SK-N-SH (cell line): ENCODE data around the gene PIP5K1B. TPM values are rescaled to one million over a fixed set of nuclear protein-coding genes. Genes with fewer than 3 reads are reported as not detected.

ENCODE experiments used
- CTCF ChIA-PET: fragments of 300-600, 350-600 bp; formaldehyde crosslinking; extraction: SDS; loops from one replicate; lab custom pipeline; 2021; lab: Yijun Ruan, JAX
- POLR2A ChIA-PET: fragments of 350-600 bp; sonication (Branson Sonifier 250); formaldehyde crosslinking; extraction: SDS; loops from one replicate; lab custom pipeline; 2020; ENCODE audit warnings: antibody characterized with exemption, inconsistent platforms; lab: Yijun Ruan, JAX
- DNase-seq: peaks from one replicate; pipeline ENCODE4 v3.0.0; 2012
- H2AFZ ChIP-seq: fragments of 200-600 bp; sonication (generic); 2 replicates; pipeline ENCODE4 v1.8.1; 2016; ENCODE audit warnings: antibody characterized with exemption, mild to moderate bottlenecking, low read depth
- H3F3A ChIP-seq: fragments of 200-600 bp; sonication (generic); replicated peaks from 2 replicates; pipeline ENCODE3; 2016; ENCODE audit warnings: antibody characterized with exemption, mild to moderate bottlenecking; ENCODE audit not compliant: insufficient read depth
- H3K27ac ChIP-seq, 2 experiments: fragments of 200-500 bp in 1 of 2; fragments of 200-600 bp in 1 of 2; sonication (Bioruptor generic) in 1 of 2; sonication (generic), shearing (Covaris generic) in 1 of 2; 2 replicates each; pipeline versions ENCODE4 v1.5.1 to v1.6.1; 2014 to 2016; ENCODE audit warnings: low read depth in 2 of 2, inconsistent platforms in 1 of 2, low read length in 1 of 2, mild to moderate bottlenecking in 1 of 2, mixed read lengths in 1 of 2
- H3K27me3 ChIP-seq: fragments of 200-600 bp; sonication (generic), shearing (Covaris generic); 2 replicates; pipeline ENCODE4 v1.6.1; 2016; ENCODE audit warnings: mixed run types; ENCODE audit not compliant: insufficient read depth
- H3K36me3 ChIP-seq, 2 experiments: fragments of 200-500 bp in 1 of 2; fragments of 200-600 bp in 1 of 2; sonication (Bioruptor generic) in 1 of 2; sonication (generic) in 1 of 2; replicated peaks in 1 of 2; 2 replicates each; pipeline versions ENCODE3 to v1.5.1; 2014 to 2016; ENCODE audit warnings: low read length in 1 of 2, mild to moderate bottlenecking in 1 of 2; ENCODE audit not compliant: insufficient read depth in 2 of 2, control insufficient read depth in 1 of 2
- H3K4me1 ChIP-seq, 2 experiments: fragments of 200-500 bp in 1 of 2; fragments of 200-600 bp in 1 of 2; sonication (Bioruptor generic) in 1 of 2; sonication (generic), shearing (Covaris generic) in 1 of 2; 2 replicates each; pipeline versions ENCODE4 v1.5.1 to v1.6.1; 2014 to 2016; ENCODE audit warnings: low read depth in 1 of 2, low read length in 1 of 2, mixed run types in 1 of 2; ENCODE audit not compliant: insufficient read depth in 2 of 2, control insufficient read depth in 1 of 2
- H3K4me2 ChIP-seq: fragments of 200-600 bp; sonication (generic), shearing (Covaris generic); 2 replicates; pipeline ENCODE4 v1.6.1; 2017; ENCODE audit warnings: mixed run types
- H3K4me3 ChIP-seq, 2 experiments: fragments of 200-500 bp in 1 of 2; fragments of 200-600 bp in 1 of 2; sonication (Bioruptor generic) in 1 of 2; sonication (generic), shearing (Covaris generic) in 1 of 2; 2 replicates each; pipeline versions ENCODE4 v1.5.1 to v1.8.1; 2014 to 2016; ENCODE audit warnings: low read depth in 2 of 2, inconsistent platforms in 1 of 2, low read length in 1 of 2, mild to moderate bottlenecking in 1 of 2, mixed read lengths in 1 of 2, moderate library complexity in 1 of 2
- H3K79me2 ChIP-seq: fragments of 200-600 bp; sonication (generic); 2 replicates; pipeline ENCODE4 v1.8.1; 2017; ENCODE audit warnings: mild to moderate bottlenecking; ENCODE audit not compliant: insufficient read depth
- H3K9ac ChIP-seq: fragments of 200-600 bp; sonication (generic); 2 replicates; pipeline ENCODE4 v1.6.1; 2017; ENCODE audit warnings: mixed run types
- H3K9me2 ChIP-seq: fragments of 200-600 bp; sonication (generic); 2 replicates; pipeline ENCODE4 v1.6.1; 2017; ENCODE audit warnings: mixed run types
- H3K9me3 ChIP-seq: fragments of 200-600 bp; sonication (generic); 2 replicates; pipeline ENCODE4 v1.6.1; 2017; ENCODE audit warnings: mixed run types, mild to moderate bottlenecking, moderate library complexity
- H4K20me1 ChIP-seq: fragments of 200-600 bp; sonication (generic); 2 replicates; pipeline ENCODE4 v1.6.1; 2017; ENCODE audit warnings: mild to moderate bottlenecking, mixed run types; ENCODE audit not compliant: insufficient read depth
- CHD2 ChIP-seq: fragments of 150-350 bp; IDR thresholded peaks from 2 replicates; pipeline ENCODE4 v1.6.1; 2018; ENCODE audit warnings: low read length; ENCODE audit not compliant: partially characterized antibody
- FOXM1 ChIP-seq: IDR thresholded peaks from 2 replicates; pipeline ENCODE4 v1.4.0; 2012; ENCODE audit warnings: low read depth, mild to moderate bottlenecking
- GABPA ChIP-seq: IDR thresholded peaks from 2 replicates; pipeline ENCODE4 v1.4.0; 2012; ENCODE audit warnings: low read depth, mild to moderate bottlenecking
- IRF3 ChIP-seq: fragments of 150-350 bp; IDR thresholded peaks from 2 replicates; pipeline ENCODE4 v1.6.1; 2016; ENCODE audit warnings: mild to moderate bottlenecking, low read depth, low read length
- MAX ChIP-seq: IDR thresholded peaks from 2 replicates; pipeline ENCODE4 v1.4.0; 2012; ENCODE audit warnings: low read depth
- MEF2A ChIP-seq: IDR thresholded peaks from 2 replicates; pipeline ENCODE4 v1.4.0; 2012; ENCODE audit warnings: low read depth, borderline replicate concordance
- MXI1 ChIP-seq: IDR thresholded peaks from 2 replicates; pipeline ENCODE4 v1.6.1; 2012; ENCODE audit warnings: mild to moderate bottlenecking, low read depth, low read length, improper control_type of control experiment
- POLR2AphosphoS5 ChIP-seq: IDR thresholded peaks from 2 replicates; pipeline ENCODE4 v1.6.1; 2012; ENCODE audit warnings: low read depth, low read length
- RCOR1 ChIP-seq: fragments of 150-350 bp; IDR thresholded peaks from 2 replicates; pipeline ENCODE4 v1.6.1; 2017; ENCODE audit warnings: antibody characterized with exemption, low read length
- RFX5 ChIP-seq: IDR thresholded peaks from 2 replicates; pipeline ENCODE4 v1.6.1; 2012; ENCODE audit warnings: mild to moderate bottlenecking, improper control_type of control experiment, low read length
- SMC3 ChIP-seq: IDR thresholded peaks from 2 replicates; pipeline ENCODE4 v1.6.1; 2012; ENCODE audit warnings: low read depth, low read length, improper control_type of control experiment
- TEAD4 ChIP-seq: IDR thresholded peaks from 2 replicates; pipeline ENCODE4 v1.4.0; 2012; ENCODE audit warnings: mild to moderate bottlenecking, borderline replicate concordance; ENCODE audit not compliant: insufficient read depth
- USF1 ChIP-seq: IDR thresholded peaks from 2 replicates; pipeline ENCODE4 v1.4.0; 2012; ENCODE audit warnings: low read depth, borderline replicate concordance
- WGBS: methylation state at CpG from one replicate; pipeline ENCODE4 v1.1.6; 2017; ENCODE audit warnings: low lambda C conversion rate; 5-methylcytosine and 5-hydroxymethylcytosine counted together
- polyA plus RNA-seq, 3 experiments: library from polyadenylated mRNA; depleted of rRNA; stranded (reverse); fragments of >200 nt; gene quantifications; 2 replicates each; pipeline ENCODE4 v1.2.3, GENCODE V29; 2012

PIP5K1B gene
- polyA plus RNA-seq, 1 of the 3 experiments (the other 2 are of a cell fraction) = not detected

GRCh38 chr9:68795411-68795810, 90.4 kb downstream of the PIP5K1B start:
- no peak for DNase-seq
- 1% methylated on average over 2 of the region's 2 CpGs for whole genome bisulfite sequencing
- Histone ChIP-seq H3K36me3 (no peaks in the 10 kb centered on the region), H3F3A (no peaks in the 10 kb centered on the region), H3K9me3 (no peaks in the 10 kb centered on the region), H3K9ac (no peak overlapping the region), H3K4me3 (no peak overlapping the region)
- no peak for TF ChIP-seq RCOR1
- no peak for TF ChIP-seq IRF3
- TF ChIP-seq POLR2AphosphoS5 = no peak
- no peak for TF ChIP-seq GABPA
- no peak for TF ChIP-seq FOXM1
- no peak for TF ChIP-seq CHD2
- no peak for TF ChIP-seq MAX
- TF ChIP-seq USF1 = no peak
- no peak for TF ChIP-seq SMC3
- TF ChIP-seq MXI1 = no peak
- TF ChIP-seq TEAD4 = no peak
- TF ChIP-seq, all 33 proteins: peak for 0
- Histone ChIP-seq H3K27ac (no peak overlapping the region), H3K4me1 (no peaks in the 10 kb centered on the region), H3K4me2 (no peak overlapping the region), H4K20me1 (no peaks in the 10 kb centered on the region), H3K9me2 (no peaks in the 10 kb centered on the region), H3K27me3 (peaks cover 9% of the 10 kb centered on the region), H2AFZ (no peak overlapping the region), H3K79me2 (no peaks in the 10 kb centered on the region)
- ChIA-PET CTCF (no interaction called here), POLR2A (no interaction called here)

- Histone ChIP-seq H3K27ac (no peak overlapping the region), H3K9me2 (no peaks in the 10 kb centered on the region), H3K79me2 (no peaks in the 10 kb centered on the region), H3K27me3 (peaks cover under 1% of the 10 kb centered on the region), H3K4me3 (no peak overlapping the region), H2AFZ (no peak overlapping the region), H3K9ac (no peak overlapping the region), H3K9me3 (no peaks in the 10 kb centered on the region), H3K4me2 (no peak overlapping the region), H3K36me3 (no peaks in the 10 kb centered on the region), H3K4me1 (no peaks in the 10 kb centered on the region), H4K20me1 (no peaks in the 10 kb centered on the region), H3F3A (no peaks in the 10 kb centered on the region)
- CTCF ChIA-PET = no interaction called here
- POLR2A ChIA-PET = no interaction called here
- 2% methylated on average over 3 of the region's 3 CpGs for WGBS
- no peak for DNase-seq
- TF ChIP-seq GABPA (no peak), RFX5 (no peak), MEF2A (no peak)
Measured at GRCh38 chr9:68797116-68797515, 92.1 kb downstream of the PIP5K1B start.
